ENCODE results near the gene LITAFD. TPM values are rescaled to one million over a fixed set of nuclear protein-coding genes. Genes with fewer than 3 reads are reported as not detected.

Gene LITAFD
- total RNA-seq, 4 donors from 2014 or later: not detected

- no peaks in the 10 kb centered on the region for H3K9me3 ChIP-seq
- DNase-seq: no peak
- H3K36me3 ChIP-seq: no peaks in the 10 kb centered on the region
- H3K27me3 ChIP-seq: no peaks in the 10 kb centered on the region
- no peak overlapping the region for H3K27ac ChIP-seq
- TF ChIP-seq POLR2A (IDR thresholded peaks at IDR 0.05) (no peak), CTCF (IDR thresholded peaks at IDR 0.05) (no peak)
- intact Hi-C loops (cut with DNase I; ENCODE audit: low total_unique reads): no loop called here
- H3K4me3 ChIP-seq: no peak overlapping the region
- H3K4me1 ChIP-seq: no peaks in the 10 kb centered on the region
These were observed 19.2 kb downstream of the LITAFD start for GRCh38 chr16:8901320-8901861.

DNA sequence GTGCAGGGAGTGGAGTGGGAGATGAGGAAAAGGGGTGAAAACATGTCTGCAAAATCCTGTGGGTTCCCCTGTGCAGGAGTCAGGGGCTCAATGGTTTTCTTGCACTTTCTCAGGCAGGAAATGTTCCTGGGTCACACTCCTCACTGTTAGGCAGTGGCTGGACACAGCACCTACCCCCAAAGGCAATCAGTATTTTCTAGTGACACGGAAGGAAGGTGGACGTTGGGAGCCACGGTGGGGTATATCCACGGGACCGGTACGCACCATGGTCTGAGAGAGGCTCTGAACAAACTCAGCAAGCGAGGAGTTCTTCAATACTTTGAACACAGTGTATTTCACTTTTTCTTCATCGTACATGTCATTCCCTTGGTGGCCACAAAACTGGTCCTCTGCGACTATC lies 20.9 kb downstream of the LITAFD start:
- DNase-seq: no peak
- Histone ChIP-seq H3K4me3 (no peak overlapping the region), H3K27ac (no peak overlapping the region), H3K27me3 (no peaks in the 10 kb centered on the region), H3K4me1 (no peaks in the 10 kb centered on the region), H3K36me3 (no peaks in the 10 kb centered on the region), H3K9me3 (no peaks in the 10 kb centered on the region)
- intact Hi-C loops (cut with DNase I; ENCODE audit: low total_unique reads): no loop called here
- TF ChIP-seq CTCF (IDR thresholded peaks at IDR 0.05) (no peak), POLR2A (IDR thresholded peaks at IDR 0.05) (no peak)

- H3K36me3 ChIP-seq: no peaks in the 10 kb centered on the region
- intact Hi-C loops (cut with DNase I; ENCODE audit: low total_unique reads): no loop called here
- TF ChIP-seq CTCF (IDR thresholded peaks at IDR 0.05) (no peak), POLR2A (IDR thresholded peaks at IDR 0.05) (no peak)
These were observed 21.9 kb downstream of the LITAFD start for GRCh38 chr16:8904018-8904430.

DNA sequence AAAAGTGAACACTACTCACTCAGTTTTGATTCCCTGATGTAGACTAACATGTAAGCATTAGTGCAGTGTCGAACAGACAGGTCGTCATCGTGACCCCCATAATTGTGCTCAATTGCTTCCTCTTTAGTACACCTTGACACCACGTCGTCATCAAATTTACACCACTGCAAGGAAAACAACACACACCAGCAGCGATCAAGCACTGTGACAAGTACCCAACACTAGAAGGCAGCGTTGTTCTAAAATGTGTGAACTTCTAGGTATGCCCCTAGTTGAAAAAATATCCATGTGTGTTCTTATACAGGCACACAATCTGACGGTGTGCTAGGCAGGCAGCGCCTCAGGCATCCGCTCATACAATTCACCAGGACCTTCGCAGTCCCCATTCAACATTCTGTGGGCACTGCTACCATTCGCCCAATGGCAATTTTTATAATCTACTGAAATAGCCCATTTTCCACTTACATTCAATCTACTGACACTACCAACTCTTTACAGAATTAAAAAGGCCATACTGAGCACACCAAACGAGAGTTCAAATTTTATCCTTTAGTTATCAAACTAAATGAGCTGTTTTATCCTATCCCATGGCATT lies 23.1 kb downstream of the LITAFD start:
- H3K9me3 ChIP-seq: no peaks in the 10 kb centered on the region
- no peaks in the 10 kb centered on the region for H3K4me1 ChIP-seq
- H3K36me3 ChIP-seq: no peaks in the 10 kb centered on the region
- intact Hi-C loops (cut with DNase I; ENCODE audit: low total_unique reads): no loop called here
- no peak overlapping the region for H3K27ac ChIP-seq
- TF ChIP-seq POLR2A (IDR thresholded peaks at IDR 0.05) (no peak), CTCF (IDR thresholded peaks at IDR 0.05) (no peak)
- DNase-seq: no peak
- H3K4me3 ChIP-seq: no peak overlapping the region
- H3K27me3 ChIP-seq: no peaks in the 10 kb centered on the region

More at GRCh38 chr16:8904018-8904430, 21.9 kb downstream of the LITAFD start:
- Histone ChIP-seq H3K9me3 (no peaks in the 10 kb centered on the region), H3K27me3 (no peaks in the 10 kb centered on the region), H3K27ac (no peak overlapping the region), H3K4me3 (no peak overlapping the region), H3K4me1 (no peaks in the 10 kb centered on the region)
- no peak for DNase-seq

- Histone ChIP-seq H3K36me3 (no peaks in the 10 kb centered on the region), H3K4me1 (no peaks in the 10 kb centered on the region), H3K27me3 (no peaks in the 10 kb centered on the region), H3K4me3 (no peak overlapping the region), H3K9me3 (no peaks in the 10 kb centered on the region), H3K27ac (no peak overlapping the region)
- TF ChIP-seq CTCF (IDR thresholded peaks at IDR 0.05) (no peak), POLR2A (IDR thresholded peaks at IDR 0.05) (no peak)
- intact Hi-C loops (cut with DNase I; ENCODE audit: low total_unique reads): no loop called here
- no peak for DNase-seq
These were observed 23.8 kb downstream of the LITAFD start for GRCh38 chr16:8905795-8906591.

Data from uterus (tissue), 4 donors.